T-helper 9 cell (primary cell): ENCODE data around the gene MAPKBP1.

ENCODE experiments used
- DNase-seq: peaks from one replicate; pipeline ENCODE4 v3.0.0-alpha.2; 2020

The MAPKBP1 gene

DNA sequence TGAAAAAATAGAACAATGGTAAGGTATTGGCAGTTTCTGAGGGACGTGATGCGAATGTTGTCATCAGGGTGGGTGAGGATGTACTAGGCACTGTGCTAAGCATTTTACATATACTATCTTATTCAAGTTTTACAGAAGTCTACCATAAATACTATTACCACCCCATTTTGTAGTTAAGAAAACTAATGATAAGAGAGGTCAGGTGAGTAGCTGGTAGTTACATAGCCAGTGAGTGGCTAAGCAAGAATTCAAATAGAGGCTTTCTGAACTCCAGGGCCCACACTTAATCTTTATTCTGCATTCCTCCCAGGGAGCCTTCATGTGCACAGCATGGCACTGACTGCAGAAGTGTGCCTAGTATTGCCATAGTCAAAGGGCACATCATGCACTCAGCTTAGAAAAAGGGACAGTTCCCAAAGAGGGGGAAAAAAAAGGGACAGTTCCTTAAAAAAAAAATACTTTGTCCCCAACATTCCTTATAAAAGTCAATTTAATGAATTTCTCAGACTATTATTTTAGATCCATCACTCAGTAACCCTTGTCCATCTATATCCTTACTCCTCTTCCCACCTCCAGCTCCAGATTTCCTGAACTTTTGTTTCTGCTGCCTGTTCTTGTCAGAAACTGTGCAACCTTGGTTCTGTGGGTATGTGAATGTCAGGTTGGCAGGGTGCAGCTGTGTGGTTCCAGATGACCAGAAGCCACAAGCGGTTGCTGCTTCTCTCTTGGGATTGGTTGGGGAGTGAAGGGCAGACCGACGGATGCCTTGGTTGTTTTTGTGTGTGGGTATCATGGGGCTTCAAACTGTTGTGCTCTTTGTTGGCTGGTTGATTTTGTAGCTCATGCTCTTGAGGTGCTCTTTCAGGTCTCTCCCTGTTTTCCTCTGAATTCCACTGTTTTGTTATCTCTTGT is 8.3 kb downstream of the MAPKBP1 start:
- DNase-seq: no peak

DNA sequence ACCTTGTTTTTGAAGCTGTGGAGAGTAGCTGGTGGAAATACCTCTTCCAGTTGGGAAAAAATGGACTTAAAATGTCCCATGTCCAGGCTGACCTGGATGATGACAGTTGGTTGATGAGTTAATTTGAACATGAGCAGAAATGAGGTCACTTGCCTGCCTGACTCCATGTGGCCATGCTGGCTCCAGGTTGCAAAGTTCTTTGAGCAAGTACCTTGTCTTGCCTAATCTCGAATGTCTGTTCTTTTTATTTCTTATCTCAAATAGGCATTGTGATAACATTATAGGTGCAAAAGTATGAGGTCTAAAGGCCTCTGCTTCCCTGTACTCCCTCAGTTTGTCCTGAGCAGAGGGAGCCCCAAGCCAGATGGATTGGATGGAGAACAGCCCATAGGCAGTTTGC is 9.0 kb downstream of the MAPKBP1 start:
- no peak for DNase-seq

DNA sequence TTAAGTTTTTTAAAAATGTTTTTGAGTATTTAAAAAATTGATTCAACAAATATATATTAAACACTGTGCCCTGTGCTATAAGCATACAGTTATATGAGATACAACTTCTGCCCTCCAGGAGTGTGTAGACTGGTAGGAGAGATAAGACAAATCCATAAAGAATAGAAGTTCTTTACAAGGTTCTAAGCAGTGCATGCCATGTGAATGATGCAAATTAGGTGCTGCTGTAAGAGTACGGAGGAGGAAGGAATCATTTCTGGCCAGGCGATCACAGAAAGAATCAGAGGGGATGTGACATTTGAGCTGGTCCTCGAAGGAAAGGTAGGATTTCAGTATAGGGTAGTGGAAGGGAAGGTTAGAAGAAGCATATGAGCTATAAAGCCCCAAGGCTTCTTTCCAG is 14.0 kb downstream of the MAPKBP1 start:
- no peak for DNase-seq

DNA sequence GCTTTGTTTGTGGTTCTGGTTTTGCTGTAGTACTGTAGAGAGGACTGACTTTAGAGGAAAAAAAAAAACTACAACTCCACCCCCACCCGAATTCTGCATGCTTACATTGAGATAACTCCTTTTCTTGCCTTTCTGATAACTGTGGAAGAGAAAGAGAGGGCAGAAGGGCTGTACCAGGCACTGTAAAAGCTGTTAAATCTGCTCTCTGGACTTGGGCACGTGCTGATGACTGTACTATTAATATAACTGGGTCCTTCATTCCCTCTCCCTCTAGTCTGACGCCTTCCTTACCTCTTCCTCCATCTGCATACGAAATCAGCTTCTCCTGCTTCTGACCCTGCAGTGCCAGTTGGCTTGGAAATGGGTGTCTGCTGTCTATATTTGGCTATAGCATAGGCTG is 15.0 kb downstream of the MAPKBP1 start:
- DNase-seq: no peak

DNA sequence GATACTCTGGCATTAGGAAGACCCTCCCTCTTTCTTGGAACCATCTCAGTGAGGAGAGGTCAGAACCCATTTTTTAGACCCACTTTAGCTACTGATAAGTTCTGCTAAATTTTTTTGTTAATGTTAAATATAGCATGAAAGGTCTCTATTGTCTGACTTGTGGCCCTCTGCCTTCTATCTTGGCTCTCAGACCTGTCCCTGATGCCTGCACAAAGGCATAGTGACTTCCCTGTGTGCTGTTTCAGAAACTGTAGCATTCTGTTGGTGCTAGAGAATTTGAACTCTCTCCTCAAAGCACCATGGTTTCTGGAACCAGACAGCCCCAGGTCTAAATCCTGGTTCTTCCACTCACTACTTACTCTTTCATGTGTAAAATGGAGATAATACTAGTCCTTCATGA is 15.4 kb downstream of the MAPKBP1 start:
- no peak for DNase-seq

DNA sequence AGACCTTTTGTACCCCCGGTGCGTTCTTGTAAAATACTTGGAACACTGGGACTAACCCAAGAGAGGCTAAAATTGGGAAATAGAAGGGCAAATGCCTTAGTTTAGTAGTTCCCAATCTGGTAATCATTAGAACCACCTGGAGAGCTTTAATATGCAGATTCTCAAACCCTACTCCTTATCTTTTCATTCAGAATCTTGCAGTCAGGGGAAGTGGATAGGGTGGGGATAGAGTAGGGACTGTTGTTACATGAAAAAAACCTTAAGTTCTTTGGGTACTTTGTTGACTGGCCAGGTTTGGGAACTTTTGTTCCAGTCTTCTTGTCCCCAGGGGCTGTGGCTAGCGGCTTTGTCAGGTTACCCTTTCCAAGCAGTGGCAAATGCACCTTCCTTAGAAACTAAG is 15.9 kb downstream of the MAPKBP1 start:
- DNase-seq: no peak

DNA sequence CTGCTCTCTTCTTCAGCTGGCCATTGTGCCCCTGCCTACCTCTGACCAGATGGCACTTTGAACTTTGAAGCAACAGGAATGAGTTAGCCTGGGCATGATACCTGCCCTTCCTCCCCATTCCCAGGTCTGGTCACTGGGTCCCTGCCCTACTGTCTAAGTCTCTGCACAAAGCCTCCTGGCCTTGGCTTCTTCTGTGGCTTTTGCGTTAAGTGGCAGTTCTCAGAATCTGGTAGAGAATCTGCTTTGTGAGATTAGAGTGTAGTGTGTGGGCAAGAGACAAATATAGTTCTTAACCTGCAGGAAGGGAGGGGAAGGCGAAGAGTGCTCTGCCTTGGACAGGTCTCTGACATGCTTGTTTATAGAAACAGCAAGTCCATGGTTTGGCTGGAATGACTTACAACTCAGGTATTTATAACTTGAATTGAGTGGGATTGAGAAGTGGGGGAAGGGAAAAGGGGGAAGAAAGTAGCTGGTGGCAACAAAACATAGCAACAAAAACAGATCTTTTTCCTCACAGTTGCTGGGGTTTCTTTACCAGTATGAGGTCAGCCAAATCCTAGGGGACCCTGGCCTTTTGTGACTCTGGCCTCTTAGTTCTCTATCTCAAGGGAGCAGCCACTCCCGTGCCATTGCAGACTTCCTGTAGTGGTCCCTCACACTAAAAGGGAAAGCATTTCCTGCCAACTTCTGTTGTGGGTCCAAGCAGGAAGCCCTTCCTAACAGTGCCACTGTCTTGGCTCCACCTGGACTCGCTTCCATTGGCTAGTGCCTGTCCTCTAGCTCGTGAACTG is 16.7 kb downstream of the MAPKBP1 start:
- DNase-seq: no peak

DNA sequence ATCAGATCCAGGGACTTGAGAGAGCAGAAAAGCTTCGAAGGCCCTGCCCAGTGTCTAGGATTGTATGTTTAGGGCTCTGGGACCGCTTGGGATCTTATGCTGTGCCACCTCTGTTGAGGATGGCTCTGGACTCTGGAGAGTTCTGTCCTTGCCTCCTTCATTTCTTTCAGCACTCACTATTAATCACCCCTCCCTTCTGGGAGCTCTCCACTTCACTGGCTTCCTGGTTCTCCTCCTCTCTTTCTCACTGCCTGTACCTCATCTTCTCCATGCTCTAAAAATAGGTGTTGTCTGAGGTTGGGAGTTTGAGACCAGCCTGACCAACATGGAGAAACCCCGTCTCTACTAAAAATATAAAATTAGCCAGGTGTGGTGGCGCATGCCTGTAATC is 17.3 kb downstream of the MAPKBP1 start:
- DNase-seq: no peak

DNA sequence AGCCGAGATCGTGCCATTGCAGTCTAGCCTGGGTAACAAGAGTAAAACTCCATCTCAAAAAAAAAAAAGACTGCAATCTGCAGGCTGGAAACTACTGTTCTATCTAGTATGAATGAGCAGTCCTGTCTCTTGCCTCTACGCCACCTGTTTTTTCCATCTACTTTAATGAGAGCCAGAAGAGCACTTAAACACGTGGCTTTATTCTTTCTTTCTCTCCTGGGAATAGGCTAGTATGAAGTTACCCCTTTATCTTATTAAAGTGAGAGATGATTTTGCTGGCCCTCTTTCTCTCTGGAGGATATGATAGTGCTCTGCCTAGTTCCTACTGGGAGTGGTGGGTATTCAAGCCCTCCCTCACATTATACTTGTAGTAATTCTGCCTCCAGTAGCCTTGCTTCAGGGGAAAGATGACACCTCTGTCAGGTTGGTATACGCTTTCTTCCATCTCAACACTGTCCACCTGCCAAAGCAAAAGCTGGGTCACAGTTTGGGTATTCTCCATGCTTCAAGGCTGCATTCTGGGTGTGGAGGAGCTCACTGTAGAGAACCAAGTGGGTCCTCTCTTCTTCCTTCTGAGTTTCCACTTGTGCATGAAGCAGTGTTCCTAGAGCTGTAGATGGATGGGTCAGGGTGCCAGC is 17.8 kb downstream of the MAPKBP1 start:
- DNase-seq: no peak

DNA sequence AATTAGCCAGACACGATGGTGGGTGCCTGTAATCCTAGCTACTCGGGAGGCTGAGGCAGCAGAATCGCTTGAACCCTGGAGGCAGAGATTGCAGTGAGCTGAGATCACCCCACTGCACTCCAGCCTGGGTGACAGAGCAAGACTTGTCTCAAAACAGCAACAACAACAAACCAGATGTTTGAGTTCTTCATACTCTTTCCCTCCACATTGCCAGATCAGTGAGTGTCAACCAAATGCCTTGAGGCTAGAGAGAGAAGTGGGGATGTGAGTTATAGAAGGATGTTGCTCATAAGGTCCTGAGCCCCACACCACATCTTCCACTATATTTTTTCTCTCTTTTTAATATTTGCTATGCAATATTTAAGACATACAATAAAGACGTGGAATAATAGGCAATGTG is 19.8 kb downstream of the MAPKBP1 start:
- no peak for DNase-seq

DNA sequence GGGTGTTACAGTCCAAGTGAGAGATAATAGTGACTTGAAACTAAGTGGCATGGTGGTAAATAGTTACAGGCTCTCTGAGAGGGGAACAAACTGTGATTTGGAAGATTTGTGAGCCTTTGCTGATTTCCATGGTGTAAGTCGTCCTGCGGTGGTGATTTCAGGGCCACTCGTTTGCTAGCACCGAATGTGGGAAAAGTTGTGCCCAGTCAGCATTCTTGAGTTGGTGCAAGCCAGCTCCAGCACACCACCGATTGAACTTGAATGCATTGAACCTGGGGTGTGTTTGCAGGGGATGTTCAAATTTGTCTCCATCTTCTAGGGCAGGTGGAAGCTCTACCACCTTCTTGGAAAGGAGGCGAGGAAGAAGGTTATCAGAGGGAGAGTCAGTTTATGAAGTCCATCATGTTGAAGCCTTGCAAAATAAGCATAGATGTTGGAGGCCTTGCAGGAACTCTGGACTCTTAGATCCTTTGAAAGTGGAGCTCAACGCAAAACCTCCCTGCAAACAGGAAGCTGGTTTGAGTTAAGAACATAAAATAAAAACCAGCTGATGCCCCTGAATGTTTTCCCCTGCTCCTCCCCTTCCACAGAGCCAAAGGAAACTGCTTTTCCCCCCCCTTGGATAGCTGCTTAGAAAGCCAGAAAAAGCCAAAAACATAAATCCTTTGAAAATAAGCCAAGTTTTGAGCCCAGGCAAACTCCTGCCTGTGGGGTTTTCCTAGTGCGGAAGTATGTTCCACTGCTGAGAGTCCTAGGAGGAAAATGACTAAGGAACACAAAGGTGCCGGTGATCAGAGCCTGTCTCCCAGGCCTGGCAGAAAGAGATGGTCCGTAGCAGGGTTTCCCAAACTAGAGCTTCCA is 21.9 kb downstream of the MAPKBP1 start:
- DNase-seq: no peak

DNA sequence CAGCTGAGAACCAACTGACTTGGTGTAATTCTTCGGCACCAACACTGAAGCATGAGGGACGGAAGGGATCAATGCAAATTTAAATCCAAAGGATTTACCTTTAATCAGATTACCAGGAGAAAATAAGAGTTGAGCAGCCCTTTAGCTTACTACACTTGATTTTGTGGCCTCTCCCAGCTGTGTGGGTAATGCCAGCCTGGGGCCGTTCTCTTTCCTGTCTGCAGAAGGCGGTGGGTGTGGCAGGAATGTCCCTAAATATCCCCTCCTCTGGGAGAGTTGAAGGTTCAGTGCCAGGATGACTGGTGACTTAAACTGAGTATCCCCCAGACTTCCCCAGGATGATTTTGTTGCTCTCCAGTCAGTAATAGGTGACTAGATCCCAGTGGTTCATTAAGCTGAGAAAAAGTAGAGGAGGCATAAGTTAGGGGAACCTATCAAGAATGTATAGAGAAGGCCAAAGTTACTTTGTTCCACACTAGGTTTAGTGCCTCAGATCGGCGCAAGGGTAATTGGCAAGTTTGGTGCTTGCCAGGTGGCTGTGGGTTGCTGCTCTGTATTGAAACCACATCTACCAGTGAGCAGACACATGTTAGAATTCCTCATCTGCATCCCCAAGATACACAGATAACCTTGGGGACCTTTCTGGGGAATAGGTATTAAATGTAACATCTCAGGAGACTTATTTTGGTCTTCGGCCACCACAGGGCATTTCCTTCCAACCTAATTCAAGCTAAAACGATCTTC is 23.1 kb downstream of the MAPKBP1 start:
- DNase-seq: no peak

DNA sequence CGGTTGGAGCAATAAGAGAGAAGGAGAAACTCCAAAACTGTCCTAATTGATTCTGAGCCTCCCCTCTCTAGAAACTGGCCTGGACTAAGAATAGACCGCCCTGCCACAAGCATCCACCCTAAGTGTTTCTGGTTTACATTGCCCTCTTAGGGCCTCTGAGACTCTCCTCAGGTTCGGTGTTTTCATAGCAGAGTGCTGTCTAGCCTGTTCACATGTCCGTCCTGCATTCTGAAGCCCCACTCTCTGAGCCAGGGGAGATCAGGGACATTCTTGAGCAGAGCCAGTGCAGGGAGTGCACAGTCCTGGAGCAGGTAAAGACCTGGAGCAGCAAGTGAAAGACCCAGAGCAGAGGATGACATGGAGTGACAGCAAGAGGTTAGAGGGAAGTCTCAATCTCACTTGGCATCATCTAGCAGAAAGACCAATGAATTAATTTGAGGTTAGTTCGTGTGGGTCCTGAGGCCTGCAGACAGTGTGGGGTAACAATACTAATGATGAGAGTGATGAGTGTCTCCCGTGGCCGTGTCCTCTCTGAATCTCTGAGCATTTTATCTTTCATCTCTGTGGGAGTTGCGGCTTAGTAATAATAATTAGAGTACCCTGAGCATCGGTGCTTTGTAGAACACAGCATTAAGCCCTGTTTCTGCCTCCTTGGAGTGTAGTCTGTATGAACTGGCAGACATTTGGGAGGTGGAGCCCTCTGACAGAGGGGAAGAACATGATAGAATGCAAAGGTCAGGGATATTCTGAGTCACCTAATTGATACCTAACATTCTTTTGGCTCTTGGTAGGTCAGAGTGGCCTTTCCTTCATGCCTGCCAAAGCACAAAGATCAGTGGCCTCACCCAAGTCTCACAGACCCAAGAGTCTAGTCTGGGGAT is 24.6 kb downstream of the MAPKBP1 start:
- no peak for DNase-seq

DNA sequence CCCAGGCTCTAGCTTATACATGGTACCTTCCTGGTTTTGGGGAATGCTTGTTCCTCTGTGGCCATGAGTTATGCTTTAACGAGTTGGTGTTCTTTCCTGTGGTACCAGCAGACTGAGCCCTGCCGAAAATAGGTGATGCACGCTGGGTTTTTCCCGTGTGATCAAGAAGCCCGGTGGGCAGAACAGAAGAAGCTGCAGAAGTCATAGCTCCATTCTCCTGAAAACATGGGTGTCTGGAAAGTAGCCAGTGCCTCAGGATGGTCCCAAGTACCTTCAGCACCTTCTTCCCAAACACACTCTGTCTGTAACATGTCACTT is 25.2 kb downstream of the MAPKBP1 start:
- no peak for DNase-seq

DNA sequence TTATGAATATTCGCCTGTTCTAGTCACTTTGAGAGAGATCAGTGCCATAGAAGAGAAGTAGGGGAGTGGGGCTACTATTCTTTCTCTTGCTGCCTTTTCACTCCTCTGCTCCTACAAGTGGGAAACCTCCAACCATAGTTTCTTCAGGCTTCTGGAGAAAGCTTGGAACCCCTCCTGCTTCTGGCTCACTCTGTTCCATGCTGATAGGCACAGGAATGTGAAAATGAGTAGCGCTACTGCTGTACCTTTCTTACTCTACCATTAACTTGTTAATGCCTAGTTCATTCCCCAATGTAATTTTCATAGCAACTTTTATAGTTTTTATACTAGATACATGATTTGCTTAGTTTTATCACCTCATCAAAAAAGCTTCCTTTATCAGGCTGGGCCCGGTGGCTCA is 26.9 kb downstream of the MAPKBP1 start:
- DNase-seq: no peak

DNA sequence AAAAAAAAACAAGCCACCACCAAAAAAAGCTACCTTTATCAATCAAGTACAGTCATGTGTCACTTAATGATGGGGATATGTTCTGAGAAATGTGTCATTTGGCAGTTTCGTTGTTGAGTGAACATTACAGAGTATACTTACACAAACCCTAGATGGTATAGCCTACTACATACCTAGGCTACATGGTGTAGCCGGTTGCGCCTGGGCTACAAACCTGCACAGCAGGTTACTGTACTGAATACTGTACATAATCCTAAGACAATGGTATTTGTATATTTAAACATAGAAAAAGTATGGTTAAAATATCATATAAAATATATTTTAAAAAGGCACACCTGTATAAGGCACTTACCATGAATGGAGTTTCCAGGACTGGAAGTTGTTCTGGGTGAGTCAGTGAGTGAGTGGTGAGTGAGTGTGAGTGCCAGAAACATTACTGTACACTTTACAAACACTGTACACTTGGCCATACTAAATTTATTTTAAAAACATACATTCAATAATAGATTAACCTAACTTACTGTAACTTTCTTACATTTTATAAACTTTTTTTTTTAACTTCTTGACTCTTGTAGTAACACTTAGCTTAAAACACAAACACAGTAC is 27.7 kb downstream of the MAPKBP1 start:
- no peak for DNase-seq

DNA sequence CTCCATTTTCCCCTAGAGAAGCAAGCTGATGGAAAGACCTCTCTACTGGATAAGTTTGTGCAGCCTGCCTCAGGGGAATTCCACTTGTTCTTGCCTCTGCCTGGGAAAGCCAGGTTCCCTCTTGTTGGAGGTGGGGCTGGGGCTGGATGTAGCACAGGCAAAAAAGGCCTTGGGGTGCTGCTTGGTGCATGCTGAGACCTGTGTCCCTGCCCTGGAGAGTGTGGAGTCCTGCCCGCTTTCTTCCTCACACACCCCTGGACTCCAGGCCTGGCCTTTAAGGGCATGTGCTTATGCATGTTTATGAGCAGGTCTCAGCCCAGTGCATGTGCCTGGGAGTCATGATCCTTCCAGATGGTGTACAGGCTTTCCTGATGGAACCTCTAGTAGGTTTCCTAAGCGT is 30.1 kb downstream of the MAPKBP1 start:
- no peak for DNase-seq

DNA sequence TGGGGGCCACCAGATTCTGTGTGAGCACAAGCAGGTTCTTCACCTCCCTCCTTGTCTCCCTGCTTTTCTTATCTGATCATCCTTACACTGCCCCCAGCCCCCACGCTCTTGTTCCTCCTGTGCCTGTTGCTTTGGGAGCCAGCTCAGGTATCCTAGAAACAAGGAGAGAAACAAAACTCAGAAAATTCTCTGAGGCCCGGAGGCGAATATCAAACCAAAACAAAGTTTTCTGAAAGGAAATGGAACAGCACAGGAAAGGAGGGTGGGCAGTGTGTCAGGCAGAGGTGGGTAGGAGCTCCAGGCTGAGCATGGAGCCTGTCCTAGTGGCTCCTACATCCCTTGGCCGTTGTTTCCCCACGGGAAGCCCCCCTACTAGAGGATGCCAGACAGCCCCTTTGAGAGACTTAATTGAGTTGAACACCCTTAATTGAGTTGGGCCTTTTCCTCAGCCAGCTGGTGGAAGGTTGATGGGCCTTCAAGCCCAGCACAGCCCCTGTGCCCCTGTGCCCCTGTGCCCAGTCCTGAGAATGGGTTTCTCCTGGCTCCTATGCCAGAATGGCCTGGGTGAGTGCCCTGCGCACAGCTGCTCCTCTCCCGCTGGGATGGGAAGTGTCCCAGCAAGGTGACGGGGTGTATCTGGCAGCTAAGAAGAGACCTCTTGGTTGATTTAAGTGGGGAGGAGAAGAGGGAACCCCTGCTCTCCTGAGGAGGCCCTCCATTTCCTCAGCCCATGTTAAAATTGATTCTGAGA is 30.8 kb downstream of the MAPKBP1 start:
- no peak for DNase-seq

DNA sequence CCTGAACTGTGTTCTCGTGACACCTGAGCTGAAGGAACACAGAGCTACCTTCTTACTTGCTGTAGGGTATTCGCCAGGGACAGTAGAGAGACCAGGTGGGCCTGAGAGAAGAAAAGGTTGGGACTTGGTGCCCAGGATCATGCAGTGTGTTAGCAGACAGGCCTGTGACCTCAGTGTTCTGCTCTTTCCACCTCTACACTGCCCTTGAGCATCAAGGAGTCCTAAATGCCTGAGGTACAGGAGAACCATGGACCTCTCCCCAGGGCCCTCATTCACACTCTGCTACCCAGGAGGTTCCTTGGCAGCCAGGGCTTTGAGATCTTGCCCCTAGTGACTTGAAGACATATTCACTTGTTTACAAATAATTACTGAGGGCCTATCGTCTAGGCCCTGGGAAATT is 31.4 kb downstream of the MAPKBP1 start:
- no peak for DNase-seq
